ENCODE results near the gene PPP5C. TPM values are rescaled to one million over a fixed set of nuclear protein-coding genes. Genes with fewer than 3 reads are reported as not detected.

PPP5C gene
- polyA plus RNA-seq, 3 donors = 9.9 to 76.3 (median 12.6) TPM

- Histone ChIP-seq H3K9ac (ENCODE audit: insufficient read depth, low read length, poor library complexity, severe bottlenecking) (no peak overlapping the region), H3K4me3 (replicated peaks in 1 of 3; ENCODE audit: low read depth in 2 of 3, low read length in 3 of 3) (no peak overlapping the region), H3K9me3 (replicated peaks in 1 of 2; ENCODE audit: control insufficient read depth in 1 of 2, insufficient read depth in 1 of 2, low read length in 2 of 2) (no peaks in the 10 kb centered on the region), H3K36me3 (replicated peaks in 1 of 2; ENCODE audit: control insufficient read depth in 1 of 2, insufficient read depth in 2 of 2, low read length in 2 of 2) (peaks cover 43 to 44% of the 10 kb centered on the region in 2 donors), H2AFZ (ENCODE audit: insufficient read depth, low read depth, low read length, poor library complexity, severe bottlenecking) (no peak overlapping the region), H3K79me2 (ENCODE audit: insufficient read depth, low read length) (no peaks in the 10 kb centered on the region), H3K4me1 (ENCODE audit: control insufficient read depth in 1 of 2, insufficient read depth in 2 of 2, low read length in 2 of 2) (no peaks in the 10 kb centered on the region), H3K27me3 (ENCODE audit: control insufficient read depth in 2 of 2, insufficient read depth in 2 of 2, low read length in 2 of 2) (no peaks in the 10 kb centered on the region), H3K4me2 (replicated peaks; ENCODE audit: extremely low read depth, low read length, poor library complexity, severe bottlenecking) (no peak overlapping the region), H3K27ac (ENCODE audit: low read depth in 1 of 2, low read length in 2 of 2) (no peak overlapping the region), H4K20me1 (ENCODE audit: insufficient read depth, low read length) (no peaks in the 10 kb centered on the region)
- DNase-seq = no peak
- H3K27me3 Mint-ChIP-seq (ENCODE audit: low read depth in 3 of 3) = peaks cover 0 to 3% (median 1%) of the 10 kb centered on the region in 3 donors
- no peak overlapping the region for H3K4me3 Mint-ChIP-seq
- 96% methylated on average over 10 of the region's 21 CpGs for WGBS (ENCODE audit: insufficient coverage)
- H3K4me1 Mint-ChIP-seq = no peaks in the 10 kb centered on the region
- TF ChIP-seq CTCF (IDR thresholded peaks at IDR 0.05) = no peak
- H3K27ac Mint-ChIP-seq = peak overlapping the region in 2 of 7 donors; percentile 5 to 74
- H3K9me3 Mint-ChIP-seq = peaks cover 0 to 3% (median 0%) of the 10 kb centered on the region in 7 donors
- peaks cover 46% of the 10 kb centered on the region in 2 donors for H3K36me3 Mint-ChIP-seq
- intact Hi-C loops (cut with micrococcal nuclease) = no loop called here
Observed at GRCh38 chr19:46392252-46392801, 45.4 kb downstream of the PPP5C start.

- H3K4me1 ChIP-seq (ENCODE audit: control insufficient read depth in 1 of 2, insufficient read depth in 2 of 2, low read length in 2 of 2) = no peaks in the 10 kb centered on the region
- no peak overlapping the region for H3K4me2 ChIP-seq (replicated peaks; ENCODE audit: extremely low read depth, low read length, poor library complexity, severe bottlenecking)
- TF ChIP-seq CTCF (IDR thresholded peaks at IDR 0.05) = no peak
- no peak overlapping the region for H2AFZ ChIP-seq (ENCODE audit: insufficient read depth, low read depth, low read length, poor library complexity, severe bottlenecking)
- Mint-ChIP-seq H3K4me3 (no peak overlapping the region), H3K4me1 (no peaks in the 10 kb centered on the region), H3K36me3 (peaks cover 41% of the 10 kb centered on the region in 2 donors), H3K9me3 (peaks cover 0 to 3% (median 0%) of the 10 kb centered on the region in 7 donors), H3K27me3 (ENCODE audit: low read depth in 3 of 3) (peaks cover 0 to 6% (median 3%) of the 10 kb centered on the region in 3 donors), H3K27ac (peak overlapping the region in 1 of 7 donors; percentile 5)
- no peaks in the 10 kb centered on the region for H3K79me2 ChIP-seq (ENCODE audit: insufficient read depth, low read length)
- no peak for DNase-seq
- intact Hi-C loops (cut with micrococcal nuclease) = no loop called here
- H3K9ac ChIP-seq (ENCODE audit: insufficient read depth, low read length, poor library complexity, severe bottlenecking) = no peak overlapping the region
- H3K27ac ChIP-seq (ENCODE audit: low read depth in 1 of 2, low read length in 2 of 2) = no peak overlapping the region
- no peak overlapping the region for H3K4me3 ChIP-seq (replicated peaks in 1 of 3; ENCODE audit: low read depth in 2 of 3, low read length in 3 of 3)
- no CpG with 5 or more reads among the region's 4 CpGs for WGBS (ENCODE audit: insufficient coverage)
- H4K20me1 ChIP-seq (ENCODE audit: insufficient read depth, low read length) = no peaks in the 10 kb centered on the region
- H3K27me3 ChIP-seq (ENCODE audit: control insufficient read depth in 2 of 2, insufficient read depth in 2 of 2, low read length in 2 of 2) = no peaks in the 10 kb centered on the region
- peaks cover 38 to 39% of the 10 kb centered on the region in 2 donors for H3K36me3 ChIP-seq (replicated peaks in 1 of 2; ENCODE audit: control insufficient read depth in 1 of 2, insufficient read depth in 2 of 2, low read length in 2 of 2)
- H3K9me3 ChIP-seq (replicated peaks in 1 of 2; ENCODE audit: control insufficient read depth in 1 of 2, insufficient read depth in 1 of 2, low read length in 2 of 2) = no peaks in the 10 kb centered on the region
Observed at GRCh38 chr19:46392837-46393236, 46.0 kb downstream of the PPP5C start.
